Neural cell (in vitro differentiated cells): ENCODE results near the gene TAGAP. TPM values are rescaled to one million over a fixed set of nuclear protein-coding genes. Genes with fewer than 3 reads are reported as not detected.

Source experiments
- H2AFZ ChIP-seq: fragments of 200-600, 300-800 bp; sonication (generic), shearing (Covaris generic); 2 replicates; pipeline ENCODE4 v1.6.0; 2014; ENCODE audit warnings: low read depth, mild to moderate bottlenecking, antibody characterized with exemption, low read length, moderate library complexity
- H3F3A ChIP-seq: fragments of 200-600 bp; shearing (Covaris generic); 2 replicates; pipeline ENCODE4 v1.6.1; 2016; ENCODE audit warnings: mild to moderate bottlenecking, moderate library complexity, mixed read lengths, antibody characterized with exemption, low read length; ENCODE audit not compliant: insufficient read depth, poor library complexity, severe bottlenecking
- H3K27ac ChIP-seq: fragments of 200-600, 300-800 bp; sonication (generic), shearing (Covaris generic); 2 replicates; pipeline ENCODE4 v1.5.1; 2014; ENCODE audit warnings: mild to moderate bottlenecking, low read length, moderate library complexity
- H3K27me3 ChIP-seq: fragments of 300-800, 200-600 bp; sonication (generic), shearing (Covaris generic); 2 replicates; pipeline ENCODE4 v1.6.0; 2014; ENCODE audit warnings: mild to moderate bottlenecking, low read depth, low read length, moderate library complexity; ENCODE audit not compliant: insufficient read depth
- H3K36me3 ChIP-seq: fragments of 300-800, 200-600 bp; sonication (generic), shearing (Covaris generic); 2 replicates; pipeline ENCODE4 v1.5.1; 2014; ENCODE audit warnings: mild to moderate bottlenecking, antibody characterized with exemption, low read length, moderate library complexity; ENCODE audit not compliant: insufficient read depth
- H3K4me2 ChIP-seq: fragments of 300-800, 200-600 bp; sonication (generic), shearing (Covaris generic); 2 replicates; pipeline ENCODE4 v1.6.0; 2014; ENCODE audit warnings: mild to moderate bottlenecking, low read length
- H3K4me3 ChIP-seq: fragments of 300-800, 200-600 bp; sonication (generic), shearing (Covaris generic); 2 replicates; pipeline ENCODE4 v1.5.1; 2014; ENCODE audit warnings: mild to moderate bottlenecking, low read length, moderate library complexity
- H3K79me2 ChIP-seq: fragments of 200-600 bp; shearing (Covaris generic); replicated peaks from 2 replicates; pipeline ENCODE4 v1.6.0; 2014; ENCODE audit warnings: mild to moderate bottlenecking, low read length, moderate library complexity; ENCODE audit not compliant: insufficient read depth
- H3K9ac ChIP-seq: fragments of 300-800, 200-600 bp; sonication (generic), shearing (Covaris generic); 2 replicates; pipeline ENCODE4 v1.6.1; 2016; ENCODE audit warnings: mild to moderate bottlenecking, low read length, mixed read lengths
- H3K9me2 ChIP-seq: fragments of 200-600 bp; shearing (Covaris generic); 2 replicates; pipeline ENCODE4 v1.6.1; 2016; ENCODE audit warnings: mild to moderate bottlenecking, low read length, mixed read lengths; ENCODE audit not compliant: insufficient read depth
- H3K9me3 ChIP-seq: fragments of 200-600, 300-800 bp; sonication (generic), shearing (Covaris generic); 2 replicates; pipeline ENCODE4 v1.6.1; 2016; ENCODE audit warnings: mild to moderate bottlenecking, mixed run types, low read length, moderate library complexity, mixed read lengths
- H4K20me1 ChIP-seq: fragments of 200-600 bp; shearing (Covaris generic); 2 replicates; pipeline ENCODE4 v1.6.1; 2016; ENCODE audit warnings: mild to moderate bottlenecking, mixed run types; ENCODE audit not compliant: insufficient read depth
- EP300 ChIP-seq: fragments of 450-650 bp; conservative IDR thresholded peaks from 2 replicates; pipeline ENCODE4 v1.6.1; 2014; ENCODE audit warnings: antibody characterized with exemption, mild to moderate bottlenecking, moderate library complexity; ENCODE audit not compliant: poor library complexity, severe bottlenecking
- EZH2 ChIP-seq: fragments of 200-600, 300-800 bp; shearing (Covaris generic), sonication (generic); IDR thresholded peaks from 2 replicates; pipeline ENCODE4 v1.6.1; 2014; ENCODE audit warnings: antibody characterized with exemption, low read length, borderline replicate concordance, mild to moderate bottlenecking; ENCODE audit not compliant: insufficient read depth, poor library complexity, severe bottlenecking
- MXI1 ChIP-seq: fragments of 450-650 bp; conservative IDR thresholded peaks from 2 replicates; pipeline ENCODE4 v1.6.1; 2014; ENCODE audit warnings: antibody characterized with exemption, mild to moderate bottlenecking; ENCODE audit not compliant: poor library complexity, severe bottlenecking
- POLR2AphosphoS5 ChIP-seq: IDR thresholded peaks from 2 replicates; pipeline ENCODE4 v1.6.1; 2012
- RAD21 ChIP-seq: fragments of 450-650 bp; conservative IDR thresholded peaks from 2 replicates; pipeline ENCODE4 v1.6.1; 2014; ENCODE audit warnings: antibody characterized with exemption, mild to moderate bottlenecking, moderate library complexity
- SMC3 ChIP-seq: fragments of 450-650 bp; conservative IDR thresholded peaks from 2 replicates; pipeline ENCODE4 v1.6.1; 2014; ENCODE audit warnings: antibody characterized with exemption, mild to moderate bottlenecking, moderate library complexity; ENCODE audit not compliant: poor library complexity
- TAF1 ChIP-seq: IDR thresholded peaks from 2 replicates; pipeline ENCODE4 v1.6.1; 2012; ENCODE audit warnings: low read depth
- polyA plus RNA-seq: library from polyadenylated mRNA; depleted of rRNA; stranded (reverse); fragments of >200 nt; gene quantifications from 2 replicates; pipeline ENCODE4 v1.2.3, GENCODE V29; 2014
- TF ChIP-seq, protein P1 (sequence below): IDR thresholded peaks from 2 replicates; pipeline ENCODE4 v1.6.1; 2012; ENCODE audit warnings: borderline replicate concordance
- TF ChIP-seq, protein P2 (sequence below): fragments of 450-650 bp; IDR thresholded peaks from 2 replicates; pipeline ENCODE4 v1.5.1; 2014; ENCODE audit warnings: antibody characterized with exemption, mild to moderate bottlenecking, moderate library complexity; ENCODE audit not compliant: poor library complexity, severe bottlenecking

Gene TAGAP
- polyA plus RNA-seq, 1 donor from 2014 or later: not detected

DNA sequence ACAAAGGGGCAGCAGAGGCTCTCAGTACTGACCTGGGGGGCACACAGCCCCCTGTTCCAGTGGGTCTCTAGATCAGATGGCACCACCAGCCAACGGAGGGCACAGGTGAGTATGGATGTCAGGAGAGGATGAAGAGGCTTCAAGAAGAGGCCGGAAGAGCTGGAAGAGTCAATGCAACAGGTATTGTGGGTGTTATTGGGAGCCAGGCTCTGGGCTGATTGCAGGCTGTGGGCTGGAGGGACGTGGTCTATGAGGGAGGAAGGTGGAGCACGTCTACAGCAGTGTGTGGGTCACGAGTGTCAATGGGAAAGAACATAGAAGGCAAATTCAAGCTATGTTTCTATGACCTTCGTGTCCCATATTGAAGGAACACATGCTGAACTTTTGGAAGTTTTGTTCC lies 18.8 kb upstream of the TAGAP start:
- Histone ChIP-seq H3F3A (no peaks in the 10 kb centered on the region), H3K9me3 (peaks cover 2% of the 10 kb centered on the region), H3K4me3 (no peak overlapping the region), H3K79me2 (no peaks in the 10 kb centered on the region), H3K4me2 (no peak overlapping the region), H3K27me3 (no peaks in the 10 kb centered on the region), H4K20me1 (no peaks in the 10 kb centered on the region), H3K27ac (no peak overlapping the region), H3K9me2 (no peaks in the 10 kb centered on the region), H3K36me3 (no peaks in the 10 kb centered on the region), H3K9ac (no peak overlapping the region), H2AFZ (no peak overlapping the region)
- TF ChIP-seq, protein P1, sequence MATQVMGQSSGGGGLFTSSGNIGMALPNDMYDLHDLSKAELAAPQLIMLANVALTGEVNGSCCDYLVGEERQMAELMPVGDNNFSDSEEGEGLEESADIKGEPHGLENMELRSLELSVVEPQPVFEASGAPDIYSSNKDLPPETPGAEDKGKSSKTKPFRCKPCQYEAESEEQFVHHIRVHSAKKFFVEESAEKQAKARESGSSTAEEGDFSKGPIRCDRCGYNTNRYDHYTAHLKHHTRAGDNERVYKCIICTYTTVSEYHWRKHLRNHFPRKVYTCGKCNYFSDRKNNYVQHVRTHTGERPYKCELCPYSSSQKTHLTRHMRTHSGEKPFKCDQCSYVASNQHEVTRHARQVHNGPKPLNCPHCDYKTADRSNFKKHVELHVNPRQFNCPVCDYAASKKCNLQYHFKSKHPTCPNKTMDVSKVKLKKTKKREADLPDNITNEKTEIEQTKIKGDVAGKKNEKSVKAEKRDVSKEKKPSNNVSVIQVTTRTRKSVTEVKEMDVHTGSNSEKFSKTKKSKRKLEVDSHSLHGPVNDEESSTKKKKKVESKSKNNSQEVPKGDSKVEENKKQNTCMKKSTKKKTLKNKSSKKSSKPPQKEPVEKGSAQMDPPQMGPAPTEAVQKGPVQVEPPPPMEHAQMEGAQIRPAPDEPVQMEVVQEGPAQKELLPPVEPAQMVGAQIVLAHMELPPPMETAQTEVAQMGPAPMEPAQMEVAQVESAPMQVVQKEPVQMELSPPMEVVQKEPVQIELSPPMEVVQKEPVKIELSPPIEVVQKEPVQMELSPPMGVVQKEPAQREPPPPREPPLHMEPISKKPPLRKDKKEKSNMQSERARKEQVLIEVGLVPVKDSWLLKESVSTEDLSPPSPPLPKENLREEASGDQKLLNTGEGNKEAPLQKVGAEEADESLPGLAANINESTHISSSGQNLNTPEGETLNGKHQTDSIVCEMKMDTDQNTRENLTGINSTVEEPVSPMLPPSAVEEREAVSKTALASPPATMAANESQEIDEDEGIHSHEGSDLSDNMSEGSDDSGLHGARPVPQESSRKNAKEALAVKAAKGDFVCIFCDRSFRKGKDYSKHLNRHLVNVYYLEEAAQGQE: no peak
- no peak for TF ChIP-seq EP300
- no peak for TF ChIP-seq POLR2AphosphoS5
- TF ChIP-seq EZH2: no peak
- TF ChIP-seq TAF1: no peak
- no peak for TF ChIP-seq SMC3
- no peak for TF ChIP-seq MXI1
- no peak for TF ChIP-seq RAD21
- TF ChIP-seq, protein P2, sequence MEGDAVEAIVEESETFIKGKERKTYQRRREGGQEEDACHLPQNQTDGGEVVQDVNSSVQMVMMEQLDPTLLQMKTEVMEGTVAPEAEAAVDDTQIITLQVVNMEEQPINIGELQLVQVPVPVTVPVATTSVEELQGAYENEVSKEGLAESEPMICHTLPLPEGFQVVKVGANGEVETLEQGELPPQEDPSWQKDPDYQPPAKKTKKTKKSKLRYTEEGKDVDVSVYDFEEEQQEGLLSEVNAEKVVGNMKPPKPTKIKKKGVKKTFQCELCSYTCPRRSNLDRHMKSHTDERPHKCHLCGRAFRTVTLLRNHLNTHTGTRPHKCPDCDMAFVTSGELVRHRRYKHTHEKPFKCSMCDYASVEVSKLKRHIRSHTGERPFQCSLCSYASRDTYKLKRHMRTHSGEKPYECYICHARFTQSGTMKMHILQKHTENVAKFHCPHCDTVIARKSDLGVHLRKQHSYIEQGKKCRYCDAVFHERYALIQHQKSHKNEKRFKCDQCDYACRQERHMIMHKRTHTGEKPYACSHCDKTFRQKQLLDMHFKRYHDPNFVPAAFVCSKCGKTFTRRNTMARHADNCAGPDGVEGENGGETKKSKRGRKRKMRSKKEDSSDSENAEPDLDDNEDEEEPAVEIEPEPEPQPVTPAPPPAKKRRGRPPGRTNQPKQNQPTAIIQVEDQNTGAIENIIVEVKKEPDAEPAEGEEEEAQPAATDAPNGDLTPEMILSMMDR: no peak

DNA sequence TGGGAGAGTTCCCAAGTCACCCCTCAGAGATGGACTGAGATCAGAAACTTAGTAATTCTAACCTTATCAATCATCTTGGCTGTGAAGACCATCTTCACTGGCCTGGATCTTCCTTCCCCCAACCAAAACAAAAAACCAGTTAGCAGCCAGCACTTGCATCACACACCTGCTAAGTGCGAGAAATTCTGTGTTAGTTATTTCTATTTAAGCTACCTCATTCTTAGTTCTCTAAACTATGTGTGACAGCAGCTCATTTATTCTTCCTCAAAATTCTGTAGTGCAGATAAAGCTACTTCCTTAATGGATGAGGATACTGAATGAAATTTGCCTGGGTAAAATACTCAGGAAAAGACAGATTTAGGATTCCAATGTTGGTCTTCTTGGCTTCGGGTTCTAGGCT lies 18.2 kb upstream of the TAGAP start:
- H3K27me3 ChIP-seq: no peaks in the 10 kb centered on the region
- H3K79me2 ChIP-seq: no peaks in the 10 kb centered on the region
- H3K9ac ChIP-seq: no peak overlapping the region
- no peaks in the 10 kb centered on the region for H4K20me1 ChIP-seq
- H3K9me2 ChIP-seq: no peaks in the 10 kb centered on the region
- no peak overlapping the region for H3K4me3 ChIP-seq
- H3K36me3 ChIP-seq: no peaks in the 10 kb centered on the region
- no peak overlapping the region for H2AFZ ChIP-seq
- no peak overlapping the region for H3K27ac ChIP-seq
- TF ChIP-seq POLR2AphosphoS5 (no peak), RAD21 (no peak), MXI1 (no peak), EP300 (no peak), SMC3 (no peak), TAF1 (no peak), EZH2 (no peak)
- TF ChIP-seq, protein P1: no peak
- TF ChIP-seq, protein P2: no peak
- H3F3A ChIP-seq: no peaks in the 10 kb centered on the region
- H3K9me3 ChIP-seq: peaks cover 2% of the 10 kb centered on the region
- H3K4me2 ChIP-seq: no peak overlapping the region
